HEK293 (cell line): ENCODE measurements around the gene RAB10.
"Not testable (repeated sequence)": the region's sequence is repeated elsewhere in the genome, so short reads cannot be mapped to it uniquely, and the experiment has no call there.

Experiments used
- CTCF ChIA-PET: fragments of 350-600 bp; formaldehyde crosslinking; extraction: SDS; loops from one replicate; lab custom pipeline; 2021; ENCODE audit warnings: antibody characterized with exemption; lab: Yijun Ruan, JAX
- POLR2A ChIA-PET: fragments of 300-600 bp; formaldehyde crosslinking; extraction: SDS; loops from one replicate; lab custom pipeline; 2020; ENCODE audit warnings: antibody characterized with exemption, inconsistent platforms; lab: Yijun Ruan, JAX
- H3K27ac ChIP-seq: fragments of 200-500 bp; sonication (Bioruptor generic); 2 replicates; pipeline ENCODE4 v1.5.1; 2014; ENCODE audit warnings: low read depth, low read length, control low read depth, inconsistent platforms; ENCODE audit errors: extremely low read depth
- H3K36me3 ChIP-seq, 2 experiments: fragments of 200-500 bp in 1 of 2; sonication (Bioruptor generic) in 1 of 2; 1 replicate in 1 of 2; 2 replicates in 1 of 2; pipeline ENCODE4 v1.5.1; 2014 to 2017; ENCODE audit warnings: inconsistent platforms in 2 of 2, low read length in 2 of 2; ENCODE audit not compliant: control insufficient read depth in 2 of 2, insufficient read depth in 1 of 2
- H3K4me1 ChIP-seq: fragments of 200-500 bp; sonication (Bioruptor generic); 2 replicates; pipeline ENCODE4 v1.5.1; 2014; ENCODE audit warnings: mild to moderate bottlenecking, low read length, inconsistent platforms; ENCODE audit not compliant: control insufficient read depth, insufficient read depth
- H3K4me3 ChIP-seq: 2 replicates; pipeline ENCODE4 v1.5.1; 2011; ENCODE audit warnings: low read depth, mild to moderate bottlenecking, control low read depth, low read length, moderate library complexity
- H3K9me3 ChIP-seq: fragments of 200-500 bp; sonication (Bioruptor generic); 2 replicates; pipeline ENCODE4 v1.5.1; 2014; ENCODE audit warnings: low read depth, low read length, inconsistent platforms; ENCODE audit not compliant: control insufficient read depth, insufficient read depth
- GLIS1 ChIP-seq: fragments of 450-650 bp; formaldehyde crosslinking; IDR thresholded peaks from 2 replicates; pipeline ENCODE4 v1.5.1; 2016; ENCODE audit warnings: missing biosample characterization, missing genetic modification characterization
- IKZF3 ChIP-seq: fragments of 450-650 bp; IDR thresholded peaks from 2 replicates; pipeline ENCODE4 v1.5.0; 2018; ENCODE audit warnings: missing biosample characterization, mild to moderate bottlenecking, missing genetic modification characterization, moderate library complexity
- RBAK ChIP-seq: fragments of 450-650 bp; formaldehyde crosslinking; IDR thresholded peaks from 2 replicates; pipeline ENCODE4 v1.5.1; 2016; ENCODE audit warnings: missing biosample characterization, missing genetic modification characterization
- ZBTB26 ChIP-seq: fragments of 450-650 bp; formaldehyde crosslinking; optimal IDR thresholded peaks from 2 replicates; pipeline ENCODE3; 2016; ENCODE audit warnings: missing biosample characterization, mild to moderate bottlenecking, missing genetic modification characterization
- ZNF112 ChIP-seq: fragments of 450-650 bp; formaldehyde crosslinking; IDR thresholded peaks from 2 replicates; pipeline ENCODE4 v1.5.0; 2017; ENCODE audit warnings: missing biosample characterization, missing genetic modification characterization
- ZNF155 ChIP-seq: fragments of 450-650 bp; formaldehyde crosslinking; IDR thresholded peaks from 2 replicates; pipeline ENCODE4 v1.5.1; 2016; ENCODE audit warnings: missing biosample characterization, missing genetic modification characterization
- ZNF16 ChIP-seq: fragments of 450-650 bp; formaldehyde crosslinking; IDR thresholded peaks from 2 replicates; pipeline ENCODE4 v1.5.1; 2016; ENCODE audit warnings: low read depth, missing biosample characterization, missing genetic modification characterization
- ZNF2 ChIP-seq: fragments of 450-650 bp; formaldehyde crosslinking; IDR thresholded peaks from 2 replicates; pipeline ENCODE4 v1.5.1; 2016; ENCODE audit warnings: missing biosample characterization, missing genetic modification characterization
- ZNF211 ChIP-seq: fragments of 450-650 bp; formaldehyde crosslinking; IDR thresholded peaks from 2 replicates; pipeline ENCODE4 v1.5.1; 2016; ENCODE audit warnings: low read depth, missing biosample characterization, missing genetic modification characterization
- ZNF239 ChIP-seq: fragments of 450-650 bp; formaldehyde crosslinking; IDR thresholded peaks from 2 replicates; pipeline ENCODE4 v1.5.1; 2016; ENCODE audit warnings: missing biosample characterization, missing genetic modification characterization
- ZNF266 ChIP-seq: fragments of 450-650 bp; formaldehyde crosslinking; IDR thresholded peaks from 2 replicates; pipeline ENCODE4 v1.5.1; 2016; ENCODE audit warnings: missing biosample characterization, missing genetic modification characterization, low read depth
- ZNF560 ChIP-seq: fragments of 450-650 bp; formaldehyde crosslinking; IDR thresholded peaks from 2 replicates; pipeline ENCODE4 v1.5.1; 2017; ENCODE audit warnings: missing biosample characterization, missing genetic modification characterization, borderline replicate concordance
- ZNF785 ChIP-seq: fragments of 450-650 bp; formaldehyde crosslinking; IDR thresholded peaks from 2 replicates; pipeline ENCODE4 v1.5.1; 2016; ENCODE audit warnings: missing biosample characterization, missing genetic modification characterization
- ZSCAN23 ChIP-seq: fragments of 450-650 bp; formaldehyde crosslinking; IDR thresholded peaks from 2 replicates; pipeline ENCODE4 v1.5.1; 2016; ENCODE audit warnings: missing biosample characterization, missing genetic modification characterization
- TF ChIP-seq, protein P1 (sequence below): fragments of 450-650 bp; formaldehyde crosslinking; IDR thresholded peaks from 2 replicates; pipeline ENCODE4 v1.5.1; 2016; ENCODE audit warnings: missing biosample characterization, missing genetic modification characterization
- TF ChIP-seq, protein P2 (sequence below): fragments of 450-650 bp; formaldehyde crosslinking; IDR thresholded peaks from 2 replicates; pipeline ENCODE4 v1.5.1; 2016; ENCODE audit warnings: missing biosample characterization, missing genetic modification characterization

RAB10 gene

DNA sequence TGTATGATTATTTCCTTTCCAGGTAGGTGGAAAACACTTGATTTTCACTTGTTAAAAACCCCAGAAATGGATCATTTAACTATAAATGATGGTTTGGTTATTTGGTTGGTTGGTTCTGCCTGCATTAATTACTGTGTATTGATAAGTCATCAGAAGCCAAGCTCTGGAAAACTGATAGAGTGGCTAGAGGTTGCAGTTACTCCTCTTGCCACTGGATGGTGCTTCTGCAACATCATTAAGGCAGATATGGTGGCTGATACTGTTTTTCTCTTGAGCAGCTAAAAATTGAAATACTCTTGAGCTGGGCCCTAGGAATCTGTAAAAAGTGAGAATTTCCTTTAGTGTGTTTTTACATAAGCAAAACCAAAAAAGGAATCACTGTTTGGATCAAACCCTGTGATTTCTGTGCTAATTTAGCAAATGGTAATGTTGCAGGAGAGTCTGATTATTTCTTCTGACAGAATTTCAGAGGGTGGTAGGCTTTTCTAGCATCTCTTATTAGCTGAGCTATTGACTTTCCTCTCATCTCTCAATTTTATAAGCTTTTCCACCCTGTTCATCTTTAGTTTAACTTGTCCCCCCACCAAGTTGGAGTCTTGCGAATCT is 54.3 kb downstream of the RAB10 start (continued):
- TF ChIP-seq, protein P1, sequence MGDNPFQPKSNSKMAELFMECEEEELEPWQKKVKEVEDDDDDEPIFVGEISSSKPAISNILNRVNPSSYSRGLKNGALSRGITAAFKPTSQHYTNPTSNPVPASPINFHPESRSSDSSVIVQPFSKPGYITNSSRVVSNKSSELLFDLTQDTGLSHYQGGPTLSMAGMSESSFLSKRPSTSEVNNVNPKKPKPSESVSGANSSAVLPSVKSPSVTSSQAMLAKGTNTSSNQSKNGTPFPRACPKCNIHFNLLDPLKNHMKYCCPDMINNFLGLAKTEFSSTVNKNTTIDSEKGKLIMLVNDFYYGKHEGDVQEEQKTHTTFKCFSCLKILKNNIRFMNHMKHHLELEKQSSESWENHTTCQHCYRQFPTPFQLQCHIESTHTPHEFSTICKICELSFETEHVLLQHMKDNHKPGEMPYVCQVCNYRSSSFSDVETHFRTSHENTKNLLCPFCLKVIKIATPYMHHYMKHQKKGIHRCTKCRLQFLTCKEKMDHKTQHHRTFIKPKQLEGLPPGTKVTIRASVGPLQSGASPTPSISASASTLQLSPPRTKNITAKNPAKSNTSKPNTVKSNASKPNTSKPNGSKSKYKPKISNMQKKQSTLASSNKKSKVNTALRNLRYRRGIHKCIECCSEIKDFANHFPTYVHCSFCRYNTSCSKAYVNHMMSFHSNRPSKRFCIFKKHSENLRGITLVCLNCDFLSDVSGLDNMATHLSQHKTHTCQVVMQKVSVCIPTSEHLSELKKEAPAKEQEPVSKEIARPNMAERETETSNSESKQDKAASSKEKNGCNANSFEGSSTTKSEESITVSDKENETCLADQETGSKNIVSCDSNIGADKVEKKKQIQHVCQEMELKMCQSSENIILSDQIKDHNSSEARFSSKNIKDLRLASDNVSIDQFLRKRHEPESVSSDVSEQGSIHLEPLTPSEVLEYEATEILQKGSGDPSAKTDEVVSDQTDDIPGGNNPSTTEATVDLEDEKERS (tag by site-specific recombination) = no peak
- TF ChIP-seq ZNF2 (peak; percentile 59; the same call in 1 of the 2 replicates), ZSCAN23 (tag by site-specific recombination) (no peak)
- TF ChIP-seq, protein P2, sequence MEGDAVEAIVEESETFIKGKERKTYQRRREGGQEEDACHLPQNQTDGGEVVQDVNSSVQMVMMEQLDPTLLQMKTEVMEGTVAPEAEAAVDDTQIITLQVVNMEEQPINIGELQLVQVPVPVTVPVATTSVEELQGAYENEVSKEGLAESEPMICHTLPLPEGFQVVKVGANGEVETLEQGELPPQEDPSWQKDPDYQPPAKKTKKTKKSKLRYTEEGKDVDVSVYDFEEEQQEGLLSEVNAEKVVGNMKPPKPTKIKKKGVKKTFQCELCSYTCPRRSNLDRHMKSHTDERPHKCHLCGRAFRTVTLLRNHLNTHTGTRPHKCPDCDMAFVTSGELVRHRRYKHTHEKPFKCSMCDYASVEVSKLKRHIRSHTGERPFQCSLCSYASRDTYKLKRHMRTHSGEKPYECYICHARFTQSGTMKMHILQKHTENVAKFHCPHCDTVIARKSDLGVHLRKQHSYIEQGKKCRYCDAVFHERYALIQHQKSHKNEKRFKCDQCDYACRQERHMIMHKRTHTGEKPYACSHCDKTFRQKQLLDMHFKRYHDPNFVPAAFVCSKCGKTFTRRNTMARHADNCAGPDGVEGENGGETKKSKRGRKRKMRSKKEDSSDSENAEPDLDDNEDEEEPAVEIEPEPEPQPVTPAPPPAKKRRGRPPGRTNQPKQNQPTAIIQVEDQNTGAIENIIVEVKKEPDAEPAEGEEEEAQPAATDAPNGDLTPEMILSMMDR = peak; percentile 43; the same call in 1 of the 2 replicates
- TF ChIP-seq, all 188 proteins: peak for 3

DNA sequence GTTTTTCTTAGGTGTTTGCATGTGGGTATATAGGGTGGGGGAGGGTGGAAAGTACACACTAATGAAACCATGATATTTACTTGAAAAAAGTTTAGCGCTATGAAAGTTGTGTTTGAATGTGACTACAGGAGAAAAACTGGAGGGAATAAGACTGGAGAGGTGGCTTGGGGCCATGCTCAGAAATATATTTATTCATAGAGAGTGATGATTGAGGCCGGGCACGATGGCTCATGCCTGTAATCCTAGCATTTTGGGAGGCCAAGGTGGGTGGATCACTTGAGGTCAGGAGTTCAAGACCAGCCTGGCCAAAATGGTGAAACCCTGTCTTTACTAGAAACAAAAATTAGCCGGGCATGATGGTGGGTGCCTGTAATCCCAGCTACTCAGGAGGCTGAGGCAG is 55.0 kb downstream of the RAB10 start:
- POLR2A ChIA-PET, H3K27ac ChIP-seq, H3K36me3 ChIP-seq, H3K4me1 ChIP-seq, H3K4me3 ChIP-seq, H3K9me3 ChIP-seq: not testable (repeated sequence)
- CTCF ChIA-PET = interaction anchor here (0.6 to 2.9 kb wide), 7 partner anchors 8 to 414 kb away, joined by 3 to 8 read pairs (median 4); no protein-coding TSS in a partner anchor

GRCh38 chr2:26089337-26089736 is 55.5 kb downstream of the RAB10 start:
- ChIA-PET POLR2A (no interaction called here), CTCF (interaction anchor here (1.1 kb wide), 1 partner anchor 30 kb away, joined by 3 read pairs; no protein-coding TSS in a partner anchor)
- Histone ChIP-seq H3K4me3 (no peak overlapping the region), H3K27ac (no peak overlapping the region), H3K4me1 (no peaks in the 10 kb centered on the region; the same call in 1 of the 2 replicates), H3K9me3 (no peaks in the 10 kb centered on the region), H3K36me3 (no peaks in the 10 kb centered on the region; a peak in 2 of 3 replicates)
- TF ChIP-seq RBAK (tag by site-specific recombination) (no peak), ZNF211 (tag by site-specific recombination) (no peak)

GRCh38 chr2:26095758-26096157 is 61.9 kb downstream of the RAB10 start:
- Histone ChIP-seq H3K36me3 (peaks cover 0 to 7% of the 10 kb centered on the region in 2 experiments), H3K4me1 (peaks cover 7% of the 10 kb centered on the region; the same call in 1 of the 2 replicates), H3K9me3 (no peaks in the 10 kb centered on the region), H3K27ac (no peak overlapping the region), H3K4me3 (no peak overlapping the region)
- ChIA-PET POLR2A (interaction anchor here (0.5 kb wide), 1 partner anchor 34 kb away, joined by 5 read pairs; no protein-coding TSS in a partner anchor), CTCF (interaction anchor here (0.5 to 1.1 kb wide), 3 partner anchors 30 to 145 kb away, joined by 3 to 4 read pairs (median 4); no protein-coding TSS in a partner anchor)
- TF ChIP-seq ZNF155 (tag by site-specific recombination) (no peak), ZNF112 (no peak), ZNF785 (no peak), ZNF560 (tag by site-specific recombination) (no peak), IKZF3 (tag by site-specific recombination) (no peak), ZNF16 (tag by site-specific recombination) (no peak), ZNF239 (tag by site-specific recombination) (no peak), GLIS1 (no peak), ZBTB26 (tag by site-specific recombination) (no peak), ZNF266 (no peak)
